Lower leg skin (tissue), 3 donors: ENCODE measurements around the gene CCSER2.

Experiments used
- POLR2A ChIP-seq, 2 donors: fragments of 450-650 bp; IDR thresholded peaks; one replicate each; pipeline ENCODE4 v1.6.1; 2016 to 2017; ENCODE audit warnings: antibody characterized with exemption in 2 of 2, mild to moderate bottlenecking in 1 of 2, moderate library complexity in 1 of 2
- TF ChIP-seq, protein P1 (sequence below), 3 donors: fragments of 450-650 bp; IDR thresholded peaks; one replicate each; pipeline ENCODE4 v1.5.1; 2016; ENCODE audit warnings: antibody characterized with exemption in 3 of 3, mild to moderate bottlenecking in 3 of 3, moderate library complexity in 2 of 3

DNA sequence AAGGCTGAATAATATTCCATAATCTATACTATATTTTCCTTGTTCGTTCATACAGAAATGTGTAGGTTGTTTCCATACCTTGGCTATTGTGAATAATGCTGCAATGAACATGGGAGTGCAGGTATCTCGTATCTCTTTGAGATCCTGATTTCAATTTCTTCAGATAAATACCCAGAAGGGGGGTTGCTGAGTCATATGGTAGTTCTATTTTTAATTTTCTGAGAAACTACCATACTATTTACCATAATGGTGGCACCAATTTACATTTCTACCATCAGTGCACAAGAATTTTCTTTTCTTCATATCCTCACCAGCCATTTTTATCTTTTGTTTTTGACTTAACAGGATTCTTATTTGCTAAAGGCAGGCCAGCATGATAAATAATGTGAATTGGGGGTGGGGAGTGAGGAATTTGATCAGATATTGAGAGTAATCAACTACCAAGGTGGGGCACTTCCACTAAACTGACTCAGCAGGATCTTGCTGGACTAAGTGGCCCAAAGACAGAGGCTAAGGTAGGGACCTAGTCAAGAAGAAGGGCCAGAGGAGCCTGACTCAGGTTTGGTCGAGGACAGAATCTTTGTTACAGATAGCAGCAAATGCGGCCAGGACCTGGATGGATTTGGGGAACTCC is 21.5 kb upstream of the CCSER2 start:
- TF ChIP-seq, protein P1, sequence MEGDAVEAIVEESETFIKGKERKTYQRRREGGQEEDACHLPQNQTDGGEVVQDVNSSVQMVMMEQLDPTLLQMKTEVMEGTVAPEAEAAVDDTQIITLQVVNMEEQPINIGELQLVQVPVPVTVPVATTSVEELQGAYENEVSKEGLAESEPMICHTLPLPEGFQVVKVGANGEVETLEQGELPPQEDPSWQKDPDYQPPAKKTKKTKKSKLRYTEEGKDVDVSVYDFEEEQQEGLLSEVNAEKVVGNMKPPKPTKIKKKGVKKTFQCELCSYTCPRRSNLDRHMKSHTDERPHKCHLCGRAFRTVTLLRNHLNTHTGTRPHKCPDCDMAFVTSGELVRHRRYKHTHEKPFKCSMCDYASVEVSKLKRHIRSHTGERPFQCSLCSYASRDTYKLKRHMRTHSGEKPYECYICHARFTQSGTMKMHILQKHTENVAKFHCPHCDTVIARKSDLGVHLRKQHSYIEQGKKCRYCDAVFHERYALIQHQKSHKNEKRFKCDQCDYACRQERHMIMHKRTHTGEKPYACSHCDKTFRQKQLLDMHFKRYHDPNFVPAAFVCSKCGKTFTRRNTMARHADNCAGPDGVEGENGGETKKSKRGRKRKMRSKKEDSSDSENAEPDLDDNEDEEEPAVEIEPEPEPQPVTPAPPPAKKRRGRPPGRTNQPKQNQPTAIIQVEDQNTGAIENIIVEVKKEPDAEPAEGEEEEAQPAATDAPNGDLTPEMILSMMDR (IDR thresholded peaks at IDR 0.05), result no peak
- TF ChIP-seq POLR2A (IDR thresholded peaks at IDR 0.05), result no peak
